ENCODE measurements around the gene SHB. TPM values are rescaled to one million over a fixed set of nuclear protein-coding genes. Genes with fewer than 3 reads are reported as not detected.

SHB gene
- total RNA-seq, 1 experiment from 2014 or later: 28.7 TPM

DNA sequence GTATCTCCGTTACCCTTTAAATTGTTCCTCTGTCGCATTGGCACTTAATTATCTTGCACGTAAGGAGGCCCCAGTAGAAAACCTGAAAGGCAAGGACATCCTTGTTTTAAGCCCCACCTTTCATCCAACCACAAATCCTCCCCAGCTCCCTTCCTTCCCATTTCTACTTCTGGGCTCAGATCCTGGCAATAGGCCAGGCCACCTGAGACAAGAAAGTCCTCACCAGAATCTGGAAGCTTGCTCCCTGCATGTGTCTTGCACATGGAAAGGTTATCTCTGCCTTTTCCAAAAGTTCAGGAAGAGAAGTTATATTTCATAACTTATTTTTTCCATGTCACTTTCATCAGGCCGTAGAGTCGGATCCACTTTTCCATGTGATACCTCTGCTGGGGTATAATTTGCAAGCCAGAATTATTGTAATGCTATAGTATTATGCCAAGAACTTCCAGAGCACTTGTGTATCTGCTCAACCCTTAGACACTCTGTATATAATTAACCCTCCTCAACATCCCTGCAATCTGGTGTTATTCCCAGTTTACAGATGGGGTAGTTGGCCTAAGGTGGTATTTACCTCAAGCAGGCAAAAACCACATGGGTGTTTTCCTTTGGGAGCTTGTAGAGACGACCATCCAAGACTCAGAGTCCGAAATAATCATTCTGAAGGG is 2.6 kb upstream of the SHB start:
- no peak for DNase-seq (ENCODE audit: low read depth, low spot score)
- CTCF ChIA-PET: no interaction called here
- Histone ChIP-seq H2AFZ (ENCODE audit: low read depth, low read length, poor library complexity, severe bottlenecking) (no peak overlapping the region), H3K4me3 (replicated peaks in 1 of 2; ENCODE audit: low read depth in 1 of 2, low read length in 2 of 2) (no peak overlapping the region), H3K27me3 (ENCODE audit: insufficient read depth, low read length) (no peaks in the 10 kb centered on the region), H3K9me3 (ENCODE audit: control insufficient read depth in 1 of 2, insufficient read depth in 1 of 2, low read depth in 1 of 2, low read length in 2 of 2) (no peaks in the 10 kb centered on the region), H3K9ac (ENCODE audit: low read length) (no peak overlapping the region), H3K36me3 (ENCODE audit: control insufficient read depth in 1 of 2, insufficient read depth in 2 of 2, low read length in 2 of 2) (no peaks in the 10 kb centered on the region), H3K9me2 (ENCODE audit: insufficient read depth) (no peaks in the 10 kb centered on the region), H3K79me2 (ENCODE audit: insufficient read depth, low read length) (peaks cover 18% of the 10 kb centered on the region), H4K20me1 (ENCODE audit: insufficient read depth) (no peaks in the 10 kb centered on the region), H3K27ac (ENCODE audit: low read depth, low read length) (no peak overlapping the region), H3K4me2 (ENCODE audit: low read length) (no peak overlapping the region), H3K4me1 (ENCODE audit: control insufficient read depth in 1 of 2, insufficient read depth in 2 of 2, low read length in 2 of 2) (peaks cover 16 to 26% of the 10 kb centered on the region in 2 experiments; a peak in 3 of 4 replicates)
- intact Hi-C loops (cut with micrococcal nuclease): no loop called here
- RAD21 ChIA-PET (ENCODE audit: low non-redundant PET in 1 of 2, low total read pairs in 2 of 2, uncharacterized antibody in 2 of 2, unreplicated experiment in 2 of 2): no interaction called here
- ATAC-seq: no peak
- no peak for TF ChIP-seq POLR2A (IDR thresholded peaks at IDR 0.05; ENCODE audit: borderline replicate concordance, extremely low read depth, insufficient read depth, insufficient read length)
- no peak for TF ChIP-seq ZFX (IDR thresholded peaks at IDR 0.05)
- TF ChIP-seq ELF1 (IDR thresholded peaks at IDR 0.05; ENCODE audit: borderline replicate concordance, low read depth): no peak
- POLR2A ChIA-PET: no interaction called here
- BruUV-seq (replicated peaks): no TSS peak

- H3K27me3 ChIP-seq (ENCODE audit: insufficient read depth, low read length): no peaks in the 10 kb centered on the region
- peaks cover 0 to 5% of the 10 kb centered on the region in 2 experiments; a peak in 1 of 4 replicates for H3K36me3 ChIP-seq (ENCODE audit: control insufficient read depth in 1 of 2, insufficient read depth in 2 of 2, low read length in 2 of 2)
- DNase-seq (ENCODE audit: low read depth, low spot score) (no peak), ATAC-seq (no peak)
- H3K9me2 ChIP-seq (ENCODE audit: insufficient read depth): no peaks in the 10 kb centered on the region
- ChIA-PET RAD21 (ENCODE audit: low non-redundant PET in 1 of 2, low total read pairs in 2 of 2, uncharacterized antibody in 2 of 2, unreplicated experiment in 2 of 2) (no interaction called here), CTCF (no interaction called here), POLR2A (interaction anchor here (1.2 kb wide), 1 partner anchor 21 kb away, joined by 3 read pairs; no protein-coding TSS in a partner anchor)
- peak overlapping the region; percentile 96 for H3K4me2 ChIP-seq (ENCODE audit: low read length)
- BruUV-seq (replicated peaks): no TSS peak
- intact Hi-C loops (cut with micrococcal nuclease): loop anchor here (1.0 to 10.0 kb wide), 4 partner anchors 53 to 163 kb away; partner anchors contain the start of gene SLC25A51
- no peaks in the 10 kb centered on the region for H3K9me3 ChIP-seq (ENCODE audit: control insufficient read depth in 1 of 2, insufficient read depth in 1 of 2, low read depth in 1 of 2, low read length in 2 of 2)
- peaks cover 7% of the 10 kb centered on the region; the same call in 1 of the 2 replicates for H4K20me1 ChIP-seq (ENCODE audit: insufficient read depth)
- peaks cover 54% of the 10 kb centered on the region for H3K79me2 ChIP-seq (ENCODE audit: insufficient read depth, low read length)
- no peak overlapping the region for H2AFZ ChIP-seq (ENCODE audit: low read depth, low read length, poor library complexity, severe bottlenecking)
- peak overlapping the region; percentile 98 for H3K27ac ChIP-seq (ENCODE audit: low read depth, low read length)
- H3K9ac ChIP-seq (ENCODE audit: low read length): peak overlapping the region; percentile 93
- H3K4me1 ChIP-seq (ENCODE audit: control insufficient read depth in 1 of 2, insufficient read depth in 2 of 2, low read length in 2 of 2): peaks cover 46 to 62% of the 10 kb centered on the region in 2 experiments
- peak overlapping the region; percentile 66 to 84 for H3K4me3 ChIP-seq (replicated peaks in 1 of 2; ENCODE audit: low read depth in 1 of 2, low read length in 2 of 2)
- TF ChIP-seq SRF (IDR thresholded peaks at IDR 0.05; ENCODE audit: low read depth) (no peak), YY1 (IDR thresholded peaks at IDR 0.05; ENCODE audit: extremely low read depth, insufficient replicate concordance, low read depth, low read length) (no peak), JUND (IDR thresholded peaks at IDR 0.05) (no peak), TCF7L2 (IDR thresholded peaks at IDR 0.05; ENCODE audit: borderline replicate concordance, extremely low read depth, insufficient read depth, insufficient read length) (peak; percentile 57), EGR1 (IDR thresholded peaks at IDR 0.05; ENCODE audit: low read depth) (no peak), REST (IDR thresholded peaks at IDR 0.05; ENCODE audit: low read depth) (no peak), MAX (IDR thresholded peaks at IDR 0.05) (no peak), SIN3A (IDR thresholded peaks at IDR 0.05; ENCODE audit: low read depth) (no peak), CBX3 (IDR thresholded peaks at IDR 0.05; ENCODE audit: low read depth) (no peak), FOSL1 (IDR thresholded peaks at IDR 0.05; ENCODE audit: low read depth) (no peak), EZH2phosphoT487 (IDR thresholded peaks at IDR 0.05; ENCODE audit: borderline replicate concordance) (no peak), ZNF274 (IDR thresholded peaks at IDR 0.05; ENCODE audit: low read depth, low read length) (no peak), RAD21 (IDR thresholded peaks at IDR 0.05; ENCODE audit: low read depth) (no peak)
Measured at GRCh38 chr9:38067859-38068681, 957 bp downstream of the SHB start.
